Activated CD4-positive, CD25-positive, alpha-beta regulatory T cell treated with anti-CD3 and anti-CD28 coated beads, Interleukin-2, amount 50 U/mL, for 72 hours (primary cell): ENCODE results near the gene DNASE1.

ENCODE experiments used
- DNase-seq: peaks from one replicate; pipeline ENCODE4 v3.0.0; 2021

Gene DNASE1

GRCh38 chr16:3701531-3701930, 47.0 kb downstream of the DNASE1 start:
- no peak for DNase-seq

- DNase-seq, result no peak
Measured at GRCh38 chr16:3702082-3702481, 47.6 kb downstream of the DNASE1 start.

DNA sequence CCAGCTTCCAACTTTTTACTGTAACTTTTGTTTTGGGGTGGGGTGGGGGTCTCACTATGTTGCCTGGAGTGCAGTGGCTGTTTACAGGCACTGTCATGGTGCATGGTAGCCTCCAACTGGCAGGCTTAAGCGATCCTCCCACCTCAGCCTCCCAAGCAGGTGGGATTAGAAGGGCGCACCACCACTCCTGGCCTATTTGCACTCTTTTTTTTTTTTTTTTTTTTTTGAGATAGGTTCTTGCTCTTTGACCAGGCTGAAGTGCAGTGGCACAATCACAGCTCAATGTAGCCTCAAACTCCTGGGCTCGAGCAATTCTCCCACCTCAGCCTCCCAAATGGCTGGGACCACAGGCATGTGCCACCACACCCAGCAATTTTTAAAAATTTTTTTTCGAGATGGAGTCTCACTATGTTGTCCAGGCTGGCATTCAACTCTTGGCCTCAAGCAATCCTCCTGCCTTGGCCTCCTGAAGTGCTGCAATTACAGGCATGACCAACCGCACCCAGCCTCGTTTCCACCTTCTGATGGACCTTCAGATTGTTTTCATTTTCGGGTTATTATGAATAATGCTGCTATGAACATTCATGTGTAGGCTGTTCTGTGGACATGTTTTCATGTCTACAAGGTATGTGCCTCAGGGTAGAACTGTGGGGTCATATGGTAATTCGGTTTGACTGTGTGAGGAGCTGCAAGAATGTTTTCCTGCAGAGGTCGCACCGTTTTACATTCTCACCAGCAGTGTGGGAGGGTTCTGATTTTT, 51.9 kb downstream of the DNASE1 start:
- DNase-seq, result no peak
